ENCODE measurements around the gene RBKS.

RBKS gene

GRCh38 chr2:27890146-27890923 is at the start of gene RBKS, which contains the start of gene BABAM2:
RBKS (minus strand) TSS chr2:27890387; CDS start chr2:27890345, 42 bp downstream.
BABAM2 (plus strand) TSS chr2:27890729; CDS start chr2:27894557, 3,828 bp downstream.
- Histone ChIP-seq H3K9ac (ENCODE audit: low read depth, low read length) (peak within 1 kb of the TSS; percentile 79), H3K4me1 (ENCODE audit: insufficient read depth, low read length) (no peaks in the 10 kb centered on the region), H3K36me3 (ENCODE audit: insufficient read depth, low read length) (no peaks in the 10 kb centered on the region)

GRCh38 chr2:27935026-27935425 is 44.8 kb upstream of the RBKS start:
- H3K36me3 ChIP-seq (ENCODE audit: insufficient read depth, low read length) = no peaks in the 10 kb centered on the region
- H3K9ac ChIP-seq (ENCODE audit: low read depth, low read length) = no peak overlapping the region
- no peaks in the 10 kb centered on the region for H3K9me3 ChIP-seq (ENCODE audit: control insufficient read depth, insufficient read depth, low read length)
- H3K4me1 ChIP-seq (ENCODE audit: insufficient read depth, low read length) = peaks cover 4% of the 10 kb centered on the region; the same call in 1 of the 2 replicates

More at GRCh38 chr2:27890146-27890923, at the start of gene RBKS, which contains the start of gene BABAM2:
- H3K9me3 ChIP-seq (ENCODE audit: control insufficient read depth, insufficient read depth, low read length) = no peaks in the 10 kb centered on the region

GRCh38 chr2:27932396-27932795 is 42.2 kb upstream of the RBKS start:
- H3K9ac ChIP-seq (ENCODE audit: low read depth, low read length) = no peak overlapping the region
- peaks cover 4% of the 10 kb centered on the region; the same call in 1 of the 2 replicates for H3K4me1 ChIP-seq (ENCODE audit: insufficient read depth, low read length)
- H3K9me3 ChIP-seq (ENCODE audit: control insufficient read depth, insufficient read depth, low read length) = no peaks in the 10 kb centered on the region
- H3K36me3 ChIP-seq (ENCODE audit: insufficient read depth, low read length) = no peaks in the 10 kb centered on the region

GRCh38 chr2:27931361-27931950 is 41.3 kb upstream of the RBKS start:
- Histone ChIP-seq H3K36me3 (ENCODE audit: insufficient read depth, low read length) (no peaks in the 10 kb centered on the region), H3K4me1 (ENCODE audit: insufficient read depth, low read length) (peaks cover 4% of the 10 kb centered on the region; the same call in 1 of the 2 replicates), H3K9me3 (ENCODE audit: control insufficient read depth, insufficient read depth, low read length) (no peaks in the 10 kb centered on the region), H3K9ac (ENCODE audit: low read depth, low read length) (no peak overlapping the region)

GRCh38 chr2:27929916-27930486 is 39.8 kb upstream of the RBKS start:
- Histone ChIP-seq H3K9me3 (ENCODE audit: control insufficient read depth, insufficient read depth, low read length) (no peaks in the 10 kb centered on the region), H3K36me3 (ENCODE audit: insufficient read depth, low read length) (no peaks in the 10 kb centered on the region), H3K4me1 (ENCODE audit: insufficient read depth, low read length) (peaks cover 4% of the 10 kb centered on the region; the same call in 1 of the 2 replicates), H3K9ac (ENCODE audit: low read depth, low read length) (no peak overlapping the region)

DNA sequence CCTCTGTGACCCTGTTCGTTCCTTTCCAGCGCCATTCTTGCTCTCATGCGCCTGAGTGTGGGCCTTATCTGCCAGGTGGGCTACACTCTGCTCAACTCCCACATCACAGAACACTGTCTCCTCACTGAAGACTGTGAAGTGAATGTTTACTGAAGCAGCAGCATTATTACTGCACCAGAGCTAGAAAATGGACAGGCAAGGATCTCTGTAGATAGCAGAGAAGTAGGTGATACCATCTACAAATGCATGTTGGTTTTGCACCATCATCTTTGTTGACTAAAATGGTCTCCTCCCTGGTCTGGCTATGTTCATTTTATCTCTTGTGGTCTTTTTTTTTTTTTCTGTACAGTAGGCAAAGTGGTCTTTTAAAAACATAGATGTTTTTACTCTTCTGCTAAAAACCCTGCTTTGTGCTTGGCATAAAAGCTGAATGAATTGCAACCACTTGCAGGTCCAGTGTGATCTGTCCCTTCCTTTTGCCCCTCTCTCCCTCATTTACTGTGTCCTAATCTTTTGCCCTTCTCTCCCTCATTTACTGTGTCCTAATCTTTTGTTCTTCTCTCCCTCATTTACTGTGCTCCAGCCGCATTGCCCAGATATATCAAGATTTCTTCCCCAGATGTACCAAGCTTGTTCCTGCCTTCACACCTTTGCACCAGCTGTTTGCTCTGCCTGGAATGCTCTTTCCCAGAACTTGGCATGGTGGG is 35.7 kb upstream of the RBKS start:
- H3K36me3 ChIP-seq (ENCODE audit: insufficient read depth, low read length) = no peaks in the 10 kb centered on the region
- no peak overlapping the region for H3K9ac ChIP-seq (ENCODE audit: low read depth, low read length)
- no peaks in the 10 kb centered on the region for H3K4me1 ChIP-seq (ENCODE audit: insufficient read depth, low read length)

GRCh38 chr2:27922842-27923241 is 32.7 kb upstream of the RBKS start:
- no peaks in the 10 kb centered on the region for H3K4me1 ChIP-seq (ENCODE audit: insufficient read depth, low read length)
- H3K36me3 ChIP-seq (ENCODE audit: insufficient read depth, low read length) = no peaks in the 10 kb centered on the region
- H3K9me3 ChIP-seq (ENCODE audit: control insufficient read depth, insufficient read depth, low read length) = no peaks in the 10 kb centered on the region
- H3K9ac ChIP-seq (ENCODE audit: low read depth, low read length) = no peak overlapping the region

More for the DNA sequence above, 35.7 kb upstream of the RBKS start:
- no peaks in the 10 kb centered on the region for H3K9me3 ChIP-seq (ENCODE audit: control insufficient read depth, insufficient read depth, low read length)

- H3K9ac ChIP-seq (ENCODE audit: low read depth, low read length) = no peak overlapping the region
- H3K4me1 ChIP-seq (ENCODE audit: insufficient read depth, low read length) = no peaks in the 10 kb centered on the region
- H3K36me3 ChIP-seq (ENCODE audit: insufficient read depth, low read length) = no peaks in the 10 kb centered on the region
- no peaks in the 10 kb centered on the region for H3K9me3 ChIP-seq (ENCODE audit: control insufficient read depth, insufficient read depth, low read length)
Measured at GRCh38 chr2:27921880-27922547, 31.8 kb upstream of the RBKS start.

DNA sequence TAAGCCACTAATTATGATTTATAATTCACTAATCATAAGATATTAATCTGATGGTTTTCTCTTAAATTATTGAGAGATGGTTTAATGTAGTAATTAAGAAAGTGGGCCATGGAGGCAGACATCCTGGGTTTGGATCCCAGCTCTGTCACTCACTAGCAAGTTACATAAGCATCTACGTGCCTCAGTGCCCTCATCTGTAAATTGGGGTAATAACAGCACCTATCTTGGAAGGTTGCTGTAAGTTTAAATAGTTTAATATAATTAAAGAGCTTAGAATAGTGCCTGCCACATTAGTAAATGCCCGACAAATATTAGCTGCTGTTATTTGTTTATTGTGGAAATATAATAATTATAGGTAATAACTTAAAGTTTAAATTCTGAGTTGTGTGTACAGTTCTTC is 31.2 kb upstream of the RBKS start:
- no peak overlapping the region for H3K9ac ChIP-seq (ENCODE audit: low read depth, low read length)
- H3K9me3 ChIP-seq (ENCODE audit: control insufficient read depth, insufficient read depth, low read length) = no peaks in the 10 kb centered on the region
- H3K36me3 ChIP-seq (ENCODE audit: insufficient read depth, low read length) = no peaks in the 10 kb centered on the region
- no peaks in the 10 kb centered on the region for H3K4me1 ChIP-seq (ENCODE audit: insufficient read depth, low read length)

DNA sequence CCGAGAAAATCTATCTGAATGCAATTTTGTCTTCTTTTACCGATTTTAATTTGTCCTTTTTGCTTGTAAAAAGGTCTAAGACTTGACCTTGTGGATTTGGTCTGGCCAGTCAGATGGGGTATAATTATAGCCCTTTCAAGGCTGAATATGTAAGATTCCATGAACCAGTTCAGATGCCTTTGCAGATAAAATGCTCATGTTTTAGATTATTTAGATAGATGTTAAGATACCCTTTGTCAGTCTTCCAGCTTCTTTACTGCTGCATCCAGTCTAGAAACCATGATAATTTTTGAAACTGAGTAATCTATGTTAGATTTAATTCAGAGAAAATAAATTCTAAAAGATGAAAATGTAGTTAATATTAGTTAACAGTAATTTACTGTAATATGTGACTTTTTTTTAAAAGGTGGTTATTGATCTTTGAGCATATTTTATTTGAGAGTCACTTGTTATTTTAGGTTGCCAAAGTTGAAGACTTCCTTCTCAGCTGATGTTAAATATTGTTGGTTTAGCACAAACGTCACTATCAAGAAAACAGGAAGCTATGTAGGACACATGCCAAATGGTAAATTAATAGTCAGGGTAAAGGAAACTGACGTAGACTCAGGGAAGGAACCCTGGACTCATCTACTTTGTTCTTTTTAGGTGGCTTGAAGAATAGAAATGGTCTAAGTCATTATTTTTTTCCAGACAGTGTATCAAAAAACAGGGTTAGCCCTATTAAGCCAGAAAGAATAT is 30.1 kb upstream of the RBKS start:
- H3K9me3 ChIP-seq (ENCODE audit: control insufficient read depth, insufficient read depth, low read length) = no peaks in the 10 kb centered on the region
- no peaks in the 10 kb centered on the region for H3K4me1 ChIP-seq (ENCODE audit: insufficient read depth, low read length)
- H3K36me3 ChIP-seq (ENCODE audit: insufficient read depth, low read length) = no peaks in the 10 kb centered on the region
- no peak overlapping the region for H3K9ac ChIP-seq (ENCODE audit: low read depth, low read length)

GRCh38 chr2:27916293-27916995 is 26.3 kb upstream of the RBKS start:
- H3K9ac ChIP-seq (ENCODE audit: low read depth, low read length) = no peak overlapping the region
- no peaks in the 10 kb centered on the region for H3K4me1 ChIP-seq (ENCODE audit: insufficient read depth, low read length)
- no peaks in the 10 kb centered on the region for H3K9me3 ChIP-seq (ENCODE audit: control insufficient read depth, insufficient read depth, low read length)
- no peaks in the 10 kb centered on the region for H3K36me3 ChIP-seq (ENCODE audit: insufficient read depth, low read length)

DNA sequence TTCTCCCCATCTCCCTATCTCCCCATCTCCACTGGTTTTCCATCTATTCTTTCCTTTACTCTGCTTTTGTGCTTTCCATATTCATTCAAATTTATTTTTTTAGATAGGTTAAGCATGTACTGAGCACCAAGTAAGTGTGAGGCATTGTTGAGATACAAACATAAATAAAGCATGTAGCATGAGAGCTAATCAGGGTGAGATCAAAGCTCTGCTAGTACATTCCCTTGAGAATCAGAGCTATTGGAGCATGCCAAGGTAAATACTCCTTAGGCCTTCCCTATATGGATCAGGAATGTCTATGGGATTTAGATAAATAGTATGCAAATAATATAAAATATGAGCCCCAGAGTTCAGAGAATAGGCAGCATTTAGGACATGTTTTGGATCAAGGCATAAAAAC is 25.7 kb upstream of the RBKS start:
- H3K9me3 ChIP-seq (ENCODE audit: control insufficient read depth, insufficient read depth, low read length) = no peaks in the 10 kb centered on the region
- no peaks in the 10 kb centered on the region for H3K4me1 ChIP-seq (ENCODE audit: insufficient read depth, low read length)
- H3K36me3 ChIP-seq (ENCODE audit: insufficient read depth, low read length) = no peaks in the 10 kb centered on the region
- H3K9ac ChIP-seq (ENCODE audit: low read depth, low read length) = no peak overlapping the region

DNA sequence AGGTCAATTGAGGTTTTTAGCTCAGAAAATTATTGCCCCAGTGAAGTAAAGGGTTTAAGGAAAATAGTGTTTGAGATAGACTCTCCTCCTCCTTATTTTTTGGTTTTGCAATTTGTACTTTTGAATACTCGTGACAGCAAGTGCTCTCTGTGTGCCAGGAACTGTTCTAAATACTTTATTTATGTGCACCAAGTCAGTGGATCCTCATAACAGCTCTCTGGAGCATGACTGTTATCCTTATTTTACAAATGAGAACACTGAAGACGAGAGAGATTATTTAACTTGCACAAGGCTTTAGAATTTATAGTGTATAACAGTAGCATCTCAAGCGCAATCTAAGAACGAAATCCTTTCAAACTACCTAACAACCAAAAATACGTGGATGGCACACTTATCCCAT is 25.0 kb upstream of the RBKS start:
- Histone ChIP-seq H3K9me3 (ENCODE audit: control insufficient read depth, insufficient read depth, low read length) (no peaks in the 10 kb centered on the region), H3K36me3 (ENCODE audit: insufficient read depth, low read length) (no peaks in the 10 kb centered on the region), H3K4me1 (ENCODE audit: insufficient read depth, low read length) (no peaks in the 10 kb centered on the region), H3K9ac (ENCODE audit: low read depth, low read length) (no peak overlapping the region)

All from ES-I3 (cell line).